ENCODE results near the gene DUOXA1.

The DUOXA1 gene

GRCh38 chr15:45123397-45123796 lies 6.3 kb downstream of the DUOXA1 start:
- POLR2A ChIA-PET: no interaction called here
- no peak for DNase-seq
- H3K4me1 ChIP-seq (ENCODE audit: control extremely low read depth in 1 of 4, control insufficient read depth in 4 of 4, insufficient read depth in 4 of 4, low read length in 3 of 4): no peaks in the 10 kb centered on the region
- no peaks in the 10 kb centered on the region for H3K36me3 ChIP-seq (ENCODE audit: control insufficient read depth in 4 of 4, insufficient read depth in 4 of 4, low read length in 3 of 4)
- H3K9me3 ChIP-seq (ENCODE audit: control extremely low read depth in 1 of 5, control insufficient read depth in 4 of 5, insufficient read depth in 2 of 5, low read depth in 1 of 5, low read length in 4 of 5): no peaks in the 10 kb centered on the region
- H3K4me3 ChIP-seq (ENCODE audit: control insufficient read depth in 1 of 7, extremely low read depth in 1 of 7, insufficient read depth in 4 of 7, low read depth in 2 of 7, low read length in 6 of 7): no peak overlapping the region
- H3K27ac ChIP-seq (ENCODE audit: insufficient read depth in 1 of 2, low read depth in 1 of 2, low read length in 2 of 2, poor library complexity in 1 of 2, severe bottlenecking in 2 of 2): no peak overlapping the region
- CTCF ChIA-PET: interaction anchor here (0.8 to 2.3 kb wide), 6 partner anchors 11 to 276 kb away, joined by 3 to 10 read pairs (median 4); no protein-coding TSS in a partner anchor
- peaks cover 7 to 56% (median 29%) of the 10 kb centered on the region in 5 experiments for H3K27me3 ChIP-seq (replicated peaks in 2 of 5; ENCODE audit: control insufficient read depth in 4 of 5, insufficient read depth in 5 of 5, low read length in 4 of 5)

GRCh38 chr15:45122719-45123118 lies 7.0 kb downstream of the DUOXA1 start:
- POLR2A ChIA-PET: no interaction called here
- Histone ChIP-seq H3K27ac (ENCODE audit: insufficient read depth in 1 of 2, low read depth in 1 of 2, low read length in 2 of 2, poor library complexity in 1 of 2, severe bottlenecking in 2 of 2) (no peak overlapping the region), H3K36me3 (ENCODE audit: control insufficient read depth in 4 of 4, insufficient read depth in 4 of 4, low read length in 3 of 4) (no peaks in the 10 kb centered on the region), H3K4me1 (ENCODE audit: control extremely low read depth in 1 of 4, control insufficient read depth in 4 of 4, insufficient read depth in 4 of 4, low read length in 3 of 4) (peaks cover 0 to 6% (median 3%) of the 10 kb centered on the region in 4 experiments), H3K27me3 (replicated peaks in 2 of 5; ENCODE audit: control insufficient read depth in 4 of 5, insufficient read depth in 5 of 5, low read length in 4 of 5) (peaks cover 5 to 52% (median 28%) of the 10 kb centered on the region in 5 experiments), H3K4me3 (ENCODE audit: control insufficient read depth in 1 of 7, extremely low read depth in 1 of 7, insufficient read depth in 4 of 7, low read depth in 2 of 7, low read length in 6 of 7) (no peak overlapping the region), H3K9me3 (ENCODE audit: control extremely low read depth in 1 of 5, control insufficient read depth in 4 of 5, insufficient read depth in 2 of 5, low read depth in 1 of 5, low read length in 4 of 5) (no peaks in the 10 kb centered on the region)
- DNase-seq: no peak
- 94% methylated on average over 7 of the region's 7 CpGs for WGBS (ENCODE audit: insufficient coverage)
- CTCF ChIA-PET: interaction anchor here (1.4 to 1.7 kb wide), 4 partner anchors 21 to 85 kb away, joined by 3 to 4 read pairs (median 4); no protein-coding TSS in a partner anchor

- Histone ChIP-seq H3K27me3 (replicated peaks in 2 of 5; ENCODE audit: control insufficient read depth in 4 of 5, insufficient read depth in 5 of 5, low read length in 4 of 5) (peaks cover 2 to 53% (median 34%) of the 10 kb centered on the region in 5 experiments), H3K4me3 (ENCODE audit: control insufficient read depth in 1 of 7, extremely low read depth in 1 of 7, insufficient read depth in 4 of 7, low read depth in 2 of 7, low read length in 6 of 7) (no peak overlapping the region), H3K4me1 (ENCODE audit: control extremely low read depth in 1 of 4, control insufficient read depth in 4 of 4, insufficient read depth in 4 of 4, low read length in 3 of 4) (peaks cover 0 to 12% (median 7%) of the 10 kb centered on the region in 4 experiments), H3K9me3 (ENCODE audit: control extremely low read depth in 1 of 5, control insufficient read depth in 4 of 5, insufficient read depth in 2 of 5, low read depth in 1 of 5, low read length in 4 of 5) (no peaks in the 10 kb centered on the region), H3K27ac (ENCODE audit: insufficient read depth in 1 of 2, low read depth in 1 of 2, low read length in 2 of 2, poor library complexity in 1 of 2, severe bottlenecking in 2 of 2) (no peak overlapping the region), H3K36me3 (ENCODE audit: control insufficient read depth in 4 of 4, insufficient read depth in 4 of 4, low read length in 3 of 4) (no peaks in the 10 kb centered on the region)
- CTCF ChIA-PET: interaction anchor here (1.0 to 1.7 kb wide), 6 partner anchors 9 to 85 kb away, joined by 3 to 5 read pairs (median 4); no protein-coding TSS in a partner anchor
- POLR2A ChIA-PET: no interaction called here
- DNase-seq: no peak
- WGBS (ENCODE audit: insufficient coverage): 59% methylated on average over 5 of the region's 9 CpGs
These were observed 7.8 kb downstream of the DUOXA1 start for GRCh38 chr15:45121706-45122417.

- no peak overlapping the region for H3K27ac ChIP-seq (ENCODE audit: insufficient read depth in 1 of 2, low read depth in 1 of 2, low read length in 2 of 2, poor library complexity in 1 of 2, severe bottlenecking in 2 of 2)
- WGBS (ENCODE audit: insufficient coverage): 100% methylated on average over 2 of the region's 3 CpGs
These were observed 8.7 kb downstream of the DUOXA1 start for GRCh38 chr15:45121020-45121419.

DNA sequence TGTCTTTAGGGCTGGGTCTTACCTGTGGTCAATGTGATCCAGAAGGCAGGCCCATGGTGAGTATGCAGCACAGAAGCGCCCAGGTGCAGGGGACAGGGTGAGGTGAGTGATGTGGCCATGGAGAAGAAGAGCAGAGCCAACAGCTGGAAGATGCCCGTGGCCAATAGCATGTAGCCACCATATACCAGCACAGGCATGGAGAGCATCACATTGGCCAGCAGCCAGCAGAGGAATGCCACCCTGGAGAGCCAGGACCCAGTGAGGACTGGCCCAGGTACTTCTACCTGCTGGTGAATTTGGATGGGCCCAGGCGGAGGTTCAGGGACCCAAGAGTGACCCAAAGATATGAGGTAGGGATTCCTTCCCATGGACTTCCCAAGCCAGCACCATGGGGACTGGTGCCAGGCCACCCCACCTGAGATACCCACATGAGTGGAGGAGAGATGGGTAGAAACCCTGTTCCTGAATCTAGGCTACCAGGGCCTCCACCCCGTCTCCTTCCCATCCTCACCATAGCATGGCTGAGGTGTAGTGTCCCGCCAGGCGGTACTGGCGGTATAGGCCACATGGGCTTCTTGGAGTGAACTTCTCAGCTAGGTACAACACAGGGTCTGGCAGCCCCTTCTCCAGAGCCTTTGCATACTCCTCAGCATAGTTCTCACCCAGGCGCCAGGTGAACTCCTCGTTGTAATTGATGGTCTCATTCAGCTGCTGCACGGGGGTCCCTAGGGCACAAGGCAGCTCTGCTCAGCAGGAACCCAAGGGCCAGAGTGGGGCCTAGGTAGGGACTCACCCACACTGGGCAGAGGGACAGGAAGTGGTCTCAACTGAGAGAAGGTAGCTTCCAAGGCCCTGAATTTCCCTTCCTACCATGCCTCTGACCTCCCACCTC lies 9.4 kb downstream of the DUOXA1 start:
- Histone ChIP-seq H3K27me3 (replicated peaks in 2 of 5; ENCODE audit: control insufficient read depth in 4 of 5, insufficient read depth in 5 of 5, low read length in 4 of 5) (peaks cover 2 to 65% (median 36%) of the 10 kb centered on the region in 5 experiments), H3K9me3 (ENCODE audit: control extremely low read depth in 1 of 5, control insufficient read depth in 4 of 5, insufficient read depth in 2 of 5, low read depth in 1 of 5, low read length in 4 of 5) (no peaks in the 10 kb centered on the region), H3K4me3 (ENCODE audit: control insufficient read depth in 1 of 7, extremely low read depth in 1 of 7, insufficient read depth in 4 of 7, low read depth in 2 of 7, low read length in 6 of 7) (no peak overlapping the region), H3K36me3 (ENCODE audit: control insufficient read depth in 4 of 4, insufficient read depth in 4 of 4, low read length in 3 of 4) (no peaks in the 10 kb centered on the region), H3K4me1 (ENCODE audit: control extremely low read depth in 1 of 4, control insufficient read depth in 4 of 4, insufficient read depth in 4 of 4, low read length in 3 of 4) (peaks cover 0 to 20% (median 11%) of the 10 kb centered on the region in 4 experiments), H3K27ac (ENCODE audit: insufficient read depth in 1 of 2, low read depth in 1 of 2, low read length in 2 of 2, poor library complexity in 1 of 2, severe bottlenecking in 2 of 2) (no peak overlapping the region)
- ChIA-PET CTCF (interaction anchor here (1.1 to 1.6 kb wide), 3 partner anchors 8 to 14 kb away, joined by 3 to 4 read pairs (median 3); no protein-coding TSS in a partner anchor), POLR2A (no interaction called here)
- DNase-seq: no peak
- WGBS (ENCODE audit: insufficient coverage): 93% methylated on average over 9 of the region's 10 CpGs

More at GRCh38 chr15:45121020-45121419, 8.7 kb downstream of the DUOXA1 start:
- peaks cover 0 to 20% (median 11%) of the 10 kb centered on the region in 4 experiments for H3K4me1 ChIP-seq (ENCODE audit: control extremely low read depth in 1 of 4, control insufficient read depth in 4 of 4, insufficient read depth in 4 of 4, low read length in 3 of 4)
- H3K9me3 ChIP-seq (ENCODE audit: control extremely low read depth in 1 of 5, control insufficient read depth in 4 of 5, insufficient read depth in 2 of 5, low read depth in 1 of 5, low read length in 4 of 5): no peaks in the 10 kb centered on the region
- POLR2A ChIA-PET: no interaction called here
- peaks cover 2 to 62% (median 30%) of the 10 kb centered on the region in 5 experiments for H3K27me3 ChIP-seq (replicated peaks in 2 of 5; ENCODE audit: control insufficient read depth in 4 of 5, insufficient read depth in 5 of 5, low read length in 4 of 5)
- CTCF ChIA-PET: interaction anchor here (1.0 to 1.6 kb wide), 5 partner anchors 8 to 14 kb away, joined by 3 to 5 read pairs (median 3); no protein-coding TSS in a partner anchor
- H3K4me3 ChIP-seq (ENCODE audit: control insufficient read depth in 1 of 7, extremely low read depth in 1 of 7, insufficient read depth in 4 of 7, low read depth in 2 of 7, low read length in 6 of 7): no peak overlapping the region
- no peaks in the 10 kb centered on the region for H3K36me3 ChIP-seq (ENCODE audit: control insufficient read depth in 4 of 4, insufficient read depth in 4 of 4, low read length in 3 of 4)
- DNase-seq: no peak

- peaks cover 0 to 26% (median 15%) of the 10 kb centered on the region in 4 experiments for H3K4me1 ChIP-seq (ENCODE audit: control extremely low read depth in 1 of 4, control insufficient read depth in 4 of 4, insufficient read depth in 4 of 4, low read length in 3 of 4)
- POLR2A ChIA-PET: no interaction called here
These were observed 10.7 kb downstream of the DUOXA1 start for GRCh38 chr15:45118996-45119395.

More at GRCh38 chr15:45118996-45119395, 10.7 kb downstream of the DUOXA1 start:
- H3K27me3 ChIP-seq (replicated peaks in 2 of 5; ENCODE audit: control insufficient read depth in 4 of 5, insufficient read depth in 5 of 5, low read length in 4 of 5): peaks cover 1 to 67% (median 46%) of the 10 kb centered on the region in 5 experiments
- no peaks in the 10 kb centered on the region for H3K9me3 ChIP-seq (ENCODE audit: control extremely low read depth in 1 of 5, control insufficient read depth in 4 of 5, insufficient read depth in 2 of 5, low read depth in 1 of 5, low read length in 4 of 5)
- H3K27ac ChIP-seq (ENCODE audit: insufficient read depth in 1 of 2, low read depth in 1 of 2, low read length in 2 of 2, poor library complexity in 1 of 2, severe bottlenecking in 2 of 2): no peak overlapping the region
- H3K36me3 ChIP-seq (ENCODE audit: control insufficient read depth in 4 of 4, insufficient read depth in 4 of 4, low read length in 3 of 4): no peaks in the 10 kb centered on the region
- H3K4me3 ChIP-seq (ENCODE audit: control insufficient read depth in 1 of 7, extremely low read depth in 1 of 7, insufficient read depth in 4 of 7, low read depth in 2 of 7, low read length in 6 of 7): no peak overlapping the region
- no peak for DNase-seq
- whole genome bisulfite sequencing (ENCODE audit: insufficient coverage): 96% methylated on average over 4 of the region's 5 CpGs
- CTCF ChIA-PET: interaction anchor here (1.0 to 1.8 kb wide), 11 partner anchors 7 to 106 kb away, joined by 3 to 13 read pairs (median 5); partner anchors contain the start of genes DUOX1 and DUOXA1
